GM21619 (cell line): ENCODE measurements around the gene EHMT2.
"Not testable (repeated sequence)": the region's sequence is repeated elsewhere in the genome, so short reads cannot be mapped to it uniquely, and the experiment has no call there.

ENCODE experiments used
- ATAC-seq: cut with Tn5 transposase; IDR thresholded peaks from one replicate; pipeline ENCODE4 v1.9.1; 2021; ENCODE audit not compliant: unreplicated experiment

The EHMT2 gene

DNA sequence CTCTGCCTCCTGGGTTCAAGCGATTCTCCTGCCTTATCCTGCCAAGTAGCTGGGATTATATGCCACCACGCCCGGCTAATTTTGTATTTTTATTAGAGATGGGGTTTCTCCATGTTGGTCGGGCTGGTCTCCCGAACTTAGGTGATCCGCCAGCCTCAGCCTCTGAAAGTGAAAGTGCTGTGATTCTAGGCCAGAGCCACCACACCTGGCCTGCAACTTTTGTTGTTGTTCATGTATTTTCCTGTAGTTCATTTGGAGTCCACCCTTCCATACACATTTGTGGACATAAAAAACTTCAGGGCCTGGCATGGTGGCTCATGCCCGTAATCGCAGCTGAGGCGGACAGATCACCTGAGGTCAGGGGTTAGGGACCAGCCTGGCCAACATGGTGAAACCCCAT lies 55.4 kb downstream of the EHMT2 start:
- ATAC-seq, result no peak

DNA sequence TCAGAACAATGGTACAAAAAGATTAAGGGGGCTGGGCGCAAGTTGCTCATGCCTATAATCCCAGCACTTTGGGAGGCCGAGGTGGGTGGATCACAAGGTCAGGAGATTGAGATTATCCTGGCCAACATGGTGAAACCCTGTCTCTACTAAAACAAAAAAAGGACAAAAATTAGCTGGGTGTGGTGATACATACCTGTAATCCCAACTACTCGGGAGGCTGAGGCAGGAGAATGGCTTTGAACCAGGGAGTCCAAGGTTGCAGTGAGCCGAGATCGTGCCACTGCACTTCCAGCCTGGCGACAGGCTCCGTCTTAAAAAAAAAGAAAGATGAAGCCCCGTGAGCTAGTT lies 57.7 kb downstream of the EHMT2 start:
- not testable (repeated sequence) for ATAC-seq

DNA sequence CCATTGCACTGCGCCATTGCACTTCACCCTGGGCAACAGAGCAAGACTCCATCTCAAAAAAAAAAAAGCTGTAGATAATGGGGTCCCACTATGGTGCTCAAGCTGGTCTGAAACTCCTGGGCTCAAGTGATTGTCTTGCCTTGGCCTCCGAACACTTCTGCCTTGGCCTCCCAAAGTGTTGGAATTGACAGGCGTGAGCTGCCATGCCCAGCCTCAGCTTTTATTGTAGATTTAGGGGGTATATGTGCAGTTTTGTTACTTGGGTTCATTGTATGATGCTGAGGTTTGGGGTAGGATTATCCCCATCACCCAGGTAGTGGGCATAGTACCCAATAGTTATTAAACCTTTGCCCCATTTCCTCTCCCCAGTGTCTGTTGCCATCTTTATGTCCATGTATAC lies 58.5 kb downstream of the EHMT2 start:
- ATAC-seq, result no peak

DNA sequence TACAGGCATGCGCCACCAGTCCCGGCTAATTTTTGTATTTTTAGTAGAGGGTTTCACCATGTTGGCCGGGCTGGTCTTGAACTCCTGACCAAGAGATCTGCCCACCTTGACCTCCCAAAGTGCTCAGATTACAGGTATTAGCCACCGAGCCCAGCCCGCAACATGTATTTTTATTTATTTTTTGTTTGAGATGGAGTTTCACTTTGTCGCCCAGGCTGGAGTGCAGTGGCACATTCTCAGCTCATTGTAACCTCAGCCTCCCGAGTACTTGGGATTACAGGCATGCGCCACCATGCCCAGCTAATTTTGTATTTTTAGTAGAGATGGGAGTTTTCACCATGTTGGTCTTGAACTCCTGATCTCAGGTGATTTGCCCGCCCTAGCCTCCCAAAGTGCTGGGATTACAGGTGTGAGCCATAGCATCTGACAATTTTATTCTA lies 59.4 kb downstream of the EHMT2 start:
- ATAC-seq, result not testable (repeated sequence)

DNA sequence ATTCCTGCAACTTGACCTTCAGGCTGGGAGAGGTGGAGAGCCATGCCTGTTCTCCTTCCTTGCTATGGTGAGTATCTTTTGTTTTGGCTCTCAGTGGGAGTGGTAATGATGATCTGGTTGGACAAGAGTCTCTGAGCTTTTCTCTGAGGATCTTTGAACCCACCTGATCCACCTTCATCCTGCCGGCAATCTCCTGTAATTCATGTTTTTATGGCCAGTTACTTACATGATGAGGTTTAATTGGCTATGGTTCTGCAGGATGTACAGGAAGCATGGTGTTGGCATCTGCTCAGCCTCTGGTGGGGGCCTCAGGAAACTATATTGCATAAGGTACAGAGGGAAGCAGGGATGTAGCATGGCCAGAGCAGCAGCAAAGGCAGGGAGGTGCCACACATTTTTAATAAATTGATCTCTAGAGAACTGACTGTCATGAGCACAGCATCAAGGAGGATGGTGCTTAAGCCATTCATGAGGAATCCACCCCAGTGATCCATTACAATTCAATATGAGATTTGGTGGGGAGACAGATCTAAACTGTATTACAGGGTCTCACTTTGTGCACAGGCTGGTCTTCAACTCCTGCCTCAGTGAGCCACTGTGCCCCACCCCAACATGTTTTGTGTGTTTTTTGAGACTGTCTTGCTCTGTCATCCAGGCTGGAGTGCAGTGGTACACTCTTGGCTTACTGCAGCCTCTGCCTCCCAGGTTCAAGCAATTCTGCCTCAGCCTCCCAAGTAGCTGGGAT lies 60.0 kb downstream of the EHMT2 start:
- no peak for ATAC-seq

DNA sequence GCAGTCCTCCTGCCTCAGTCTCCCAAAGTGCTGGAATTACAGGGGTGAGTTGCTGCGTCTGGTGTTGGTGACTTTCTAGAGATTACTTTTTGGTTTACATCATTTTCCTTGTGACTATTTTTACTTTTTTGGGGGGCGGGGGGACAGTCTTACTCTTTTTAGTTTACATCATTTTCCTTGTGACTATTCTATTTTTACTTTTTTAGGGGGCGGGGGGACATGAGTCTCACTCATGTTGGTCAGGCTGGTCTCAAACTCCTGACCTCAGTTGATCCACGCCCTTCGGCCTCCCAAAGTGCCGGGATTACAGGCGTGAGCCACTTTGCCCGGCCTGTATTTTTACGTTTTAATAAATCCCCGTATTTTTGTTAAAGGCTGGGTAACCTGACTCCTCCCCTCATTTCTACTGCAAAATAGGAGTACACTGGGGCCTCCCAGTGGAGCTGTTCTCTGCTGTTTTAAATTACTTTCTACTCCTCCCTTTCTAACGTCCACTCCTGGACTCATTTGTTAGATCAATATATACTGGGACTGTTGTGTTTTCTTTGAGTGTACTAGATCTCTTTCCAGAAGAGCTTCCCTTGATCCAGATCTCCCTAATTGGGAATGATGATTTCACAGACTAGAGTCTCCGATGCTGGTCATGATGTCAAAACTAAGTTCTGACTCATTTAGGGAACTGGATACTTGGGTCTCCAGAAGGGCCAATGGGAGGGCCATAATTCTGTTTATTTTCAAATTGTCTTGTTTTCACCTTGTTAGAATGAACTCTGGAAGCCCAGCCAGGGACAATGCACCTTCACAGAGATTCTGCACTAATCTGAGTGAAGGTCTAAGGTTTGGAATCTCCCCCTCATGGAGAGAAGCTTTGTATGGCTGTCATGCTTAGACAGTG lies 60.8 kb downstream of the EHMT2 start:
- ATAC-seq, result no peak

DNA sequence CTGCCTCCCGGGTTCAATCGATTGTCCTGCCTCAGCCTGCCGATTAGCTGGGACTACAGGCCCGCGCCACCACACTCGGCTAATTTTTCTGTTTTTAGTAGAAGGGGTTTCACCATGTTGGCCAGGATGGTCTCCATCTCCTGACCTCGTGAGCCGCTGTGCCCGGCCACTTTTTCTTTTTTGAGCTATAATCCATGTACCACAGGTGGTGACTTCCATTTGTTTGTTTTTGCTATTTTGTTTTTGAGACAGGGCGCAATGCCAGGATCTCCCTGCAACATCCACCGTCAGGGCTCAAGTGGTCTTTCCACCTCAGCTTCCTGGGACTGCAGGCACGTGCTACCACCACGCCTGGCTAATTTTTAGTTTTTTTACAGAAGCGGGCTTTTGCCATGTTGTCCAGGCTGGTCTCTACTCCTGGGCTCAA lies 61.4 kb downstream of the EHMT2 start:
- no peak for ATAC-seq

DNA sequence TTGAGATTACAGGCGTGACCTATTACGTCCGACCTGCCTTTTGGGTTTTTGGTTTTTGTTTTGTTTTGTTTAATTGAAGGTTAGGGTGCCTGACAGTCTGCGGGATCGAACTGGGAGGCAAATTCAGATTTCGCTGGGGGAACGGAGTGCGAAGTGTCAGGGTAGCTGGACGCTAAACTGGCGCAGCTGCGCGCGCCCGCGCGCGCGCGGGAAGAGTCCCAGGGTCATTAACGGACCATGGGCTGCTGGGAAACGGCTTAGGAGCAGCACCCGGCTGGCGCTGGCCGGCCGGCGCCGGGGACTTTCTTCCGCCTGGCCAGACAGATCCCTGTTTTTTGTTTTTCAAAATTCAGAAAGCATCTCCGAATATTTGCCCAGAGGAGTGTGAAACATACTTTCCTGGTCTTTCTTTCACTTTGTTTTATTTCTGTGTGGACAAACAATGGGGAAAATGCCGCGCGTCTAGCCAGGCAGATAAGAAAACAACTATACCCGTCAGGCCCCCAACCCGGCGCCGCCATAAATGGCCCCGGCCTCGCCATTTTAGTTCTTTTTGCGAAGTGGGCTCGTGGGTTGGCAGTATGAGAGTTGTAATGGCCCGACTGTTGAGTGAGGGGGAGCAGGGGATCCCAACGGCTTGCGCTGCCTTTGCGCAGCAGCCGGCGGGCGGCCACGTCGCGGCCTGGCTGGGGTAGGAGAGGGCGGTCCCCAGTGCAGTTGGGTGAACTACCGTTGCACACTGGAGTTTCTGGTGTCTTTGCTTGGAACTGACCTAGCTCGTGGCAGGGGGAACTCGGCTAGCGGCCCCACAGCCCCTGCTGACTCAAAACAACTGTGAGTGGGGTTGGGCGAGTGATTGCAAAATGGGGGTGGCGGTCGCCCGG lies 62.9 kb downstream of the EHMT2 start:
- ATAC-seq, result peak; percentile 34

DNA sequence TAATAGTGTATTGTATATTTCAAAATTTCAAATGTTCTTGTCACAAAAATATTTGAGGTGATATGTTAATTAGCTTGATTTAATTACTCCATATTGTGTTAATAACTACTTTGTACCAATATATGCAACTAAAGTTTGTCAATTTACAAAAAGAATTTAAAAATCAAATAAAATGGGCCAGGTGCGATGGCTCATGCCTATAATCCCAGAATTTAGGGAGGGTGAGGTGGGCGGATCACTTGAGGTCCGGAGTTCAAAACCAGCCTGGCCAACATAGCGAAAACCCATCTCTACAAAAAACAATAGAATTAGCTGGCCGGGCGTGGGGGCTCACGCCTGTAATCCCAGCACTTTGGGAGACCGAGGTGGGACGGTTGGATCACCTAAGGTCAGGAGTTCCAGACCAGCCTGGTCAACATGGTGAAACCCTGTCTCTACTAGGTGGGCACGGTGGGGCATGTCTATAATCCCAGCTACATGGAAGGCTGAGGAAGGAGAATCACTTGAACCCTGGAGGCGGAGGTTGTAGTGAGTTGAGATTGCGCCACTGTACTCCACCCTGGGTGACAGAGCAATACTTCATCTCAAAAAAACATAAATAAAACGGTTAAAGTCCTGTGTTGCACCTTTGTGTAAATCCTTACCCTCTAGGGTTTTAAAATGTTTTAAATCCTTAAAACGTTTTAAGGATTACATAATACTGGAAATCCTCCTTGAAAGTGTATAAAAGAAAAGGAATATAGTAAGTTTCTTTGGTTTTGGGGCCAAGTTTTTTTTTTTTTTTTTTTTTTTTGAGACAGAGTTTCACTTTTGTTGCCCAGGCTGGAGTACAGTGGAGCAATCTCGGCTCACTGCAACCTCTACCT lies 65.9 kb downstream of the EHMT2 start:
- no peak for ATAC-seq

DNA sequence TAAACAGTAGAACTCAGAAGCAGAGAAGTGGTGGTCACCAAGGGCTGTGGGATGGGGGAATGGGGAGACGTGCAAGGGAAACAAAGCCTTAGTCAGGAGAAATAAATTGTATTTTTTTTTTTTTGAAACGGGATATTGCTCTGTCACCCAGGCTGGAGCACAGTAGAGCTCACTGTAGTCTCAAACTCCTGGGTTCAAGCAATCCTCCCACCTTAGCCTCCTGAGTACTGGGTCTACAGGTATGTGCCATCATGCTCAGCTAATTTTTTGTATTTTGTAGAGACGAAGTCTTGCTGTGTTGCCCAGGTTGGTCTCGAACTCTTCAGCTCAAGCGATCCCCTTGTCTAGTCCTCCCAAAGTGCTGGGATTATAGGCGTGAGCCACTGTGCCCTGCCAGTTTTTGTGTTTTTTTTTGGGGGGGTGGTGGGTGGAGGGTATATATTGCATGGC lies 66.6 kb downstream of the EHMT2 start:
- no peak for ATAC-seq
